Umbilical cord (tissue), 2 donors: ENCODE results near the gene EGR1. TPM values are rescaled to one million over a fixed set of nuclear protein-coding genes. Genes with fewer than 3 reads are reported as not detected.
"Not testable (repeated sequence)": the region's sequence is repeated elsewhere in the genome, so short reads cannot be mapped to it uniquely, and the experiment has no call there.

ENCODE experiments used
- DNase-seq: peaks from one replicate; pipeline ENCODE4 v3.0.0-alpha.2; 2015; ENCODE audit warnings: low spot score
- total RNA-seq: library from RNA; depleted of rRNA; stranded (reverse); fragments of >200 nt; gene quantifications from one replicate; pipeline ENCODE4 v1.2.3, GENCODE V29; 2014; ENCODE audit warnings: low replicate concordance; ENCODE audit not compliant: insufficient read depth

The EGR1 gene
- total RNA-seq, 1 donor from 2014 or later: 24.1 TPM

GRCh38 chr5:138506370-138507306, 41.4 kb downstream of the EGR1 start:
- no peak for DNase-seq

- not testable (repeated sequence) for DNase-seq
These were observed 42.2 kb downstream of the EGR1 start for GRCh38 chr5:138507485-138507884.

- DNase-seq: no peak
These were observed 43.7 kb downstream of the EGR1 start for GRCh38 chr5:138508958-138509357.

DNA sequence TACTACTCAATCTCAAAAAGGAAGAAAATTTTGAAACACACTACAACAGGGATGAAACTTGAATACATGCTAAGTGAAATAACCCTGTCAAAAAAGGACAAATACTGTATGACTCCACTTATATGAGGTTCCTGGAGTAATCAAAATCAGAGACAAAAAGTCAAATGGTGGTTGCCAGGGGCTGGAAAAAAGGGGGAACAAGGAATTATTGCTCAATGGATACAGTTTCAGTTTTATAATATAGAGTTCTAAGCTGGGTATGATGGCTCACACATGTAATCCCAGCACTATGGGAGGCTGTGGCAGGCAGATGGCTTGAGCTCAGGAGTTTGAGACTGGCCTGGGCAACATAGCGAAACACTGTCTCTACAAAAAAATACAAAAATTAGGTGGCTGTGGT, 48.7 kb downstream of the EGR1 start:
- no peak for DNase-seq

GRCh38 chr5:138515556-138516245, 50.4 kb downstream of the EGR1 start:
- no peak for DNase-seq

- DNase-seq: no peak
These were observed 52.2 kb downstream of the EGR1 start for GRCh38 chr5:138517437-138517836.

Other genes starting within 250 kb of the EGR1 start
- 0.96 TPM for gene GFRA3, start 190.9 kb upstream of the EGR1 start, total RNA-seq
- gene CDC25C, start 133.7 kb upstream of the EGR1 start, total RNA-seq: 2.2 TPM
- 23.8 TPM for gene FAM53C, start 127.2 kb upstream of the EGR1 start, total RNA-seq
- gene KDM3B, start 112.8 kb upstream of the EGR1 start, total RNA-seq: 48.2 TPM
- gene REEP2, start 26.4 kb upstream of the EGR1 start, total RNA-seq: 1.4 TPM
- gene ETF1, start 77.8 kb downstream of the EGR1 start, total RNA-seq: 64.0 TPM
- 98.5 TPM for gene HSPA9, start 109.9 kb downstream of the EGR1 start, total RNA-seq